Measurements from ENCODE around the gene TRIM65. TPM values are rescaled to one million over a fixed set of nuclear protein-coding genes. Genes with fewer than 3 reads are reported as not detected.

The TRIM65 gene
- total RNA-seq, 6 experiments from 2014 or later: 5.9 to 8.1 (median 7.6) TPM

- no peak for DNase-seq
- ATAC-seq: peak; percentile 2 to 37 (median 4)
- H3K36me3 ChIP-seq: peaks cover 6 to 17% (median 11%) of the 10 kb centered on the region in 4 donors
- no peaks in the 10 kb centered on the region for H3K27me3 ChIP-seq
- H3K9me3 ChIP-seq: no peaks in the 10 kb centered on the region
- peak overlapping the region in 2 of 3 donors; percentile 65 to 82 for H3K4me3 ChIP-seq
- WGBS (ENCODE audit: insufficient coverage, low coverage, low lambda C conversion rate, missing lambda C conversion rate): 22% methylated on average over 6 of the region's 6 CpGs
- H3K4me1 ChIP-seq: peaks cover 0 to 6% (median 3%) of the 10 kb centered on the region in 4 donors
- H3K27ac ChIP-seq: peak overlapping the region in 1 of 3 donors; percentile 9
- intact Hi-C loops (cut with DNase I): no loop called here
- TF ChIP-seq CTCF (IDR thresholded peaks at IDR 0.05) (no peak), POLR2A (IDR thresholded peaks at IDR 0.05) (no peak)
These were observed 44.7 kb upstream of the TRIM65 start for GRCh38 chr17:75941442-75941819.

- peaks cover 2 to 11% (median 7%) of the 10 kb centered on the region in 4 donors for H3K36me3 ChIP-seq
- no peaks in the 10 kb centered on the region for H3K27me3 ChIP-seq
- WGBS (ENCODE audit: insufficient coverage, low coverage, low lambda C conversion rate, missing lambda C conversion rate): 0% methylated on average over 14 of the region's 63 CpGs
- TF ChIP-seq POLR2A (IDR thresholded peaks at IDR 0.05) (peak; percentile 83), CTCF (IDR thresholded peaks at IDR 0.05) (peak in 1 of 4 donors; percentile 27)
- H3K27ac ChIP-seq: peak within 1 kb of the TSS; percentile 31 to 49 (median 37)
- DNase-seq (peak; percentile 97 to 98 (median 98)), ATAC-seq (peak; percentile 98 to 99 (median 98))
- H3K9me3 ChIP-seq: no peaks in the 10 kb centered on the region
- intact Hi-C loops (cut with DNase I): no loop called here
- H3K4me1 ChIP-seq: peaks cover 0 to 6% (median 3%) of the 10 kb centered on the region in 4 donors
- peak within 1 kb of the TSS; percentile 65 to 82 (median 70) for H3K4me3 ChIP-seq
These were observed 44.1 kb upstream of the TRIM65 start, which contains the start of gene FBF1 for GRCh38 chr17:75940727-75941441. TSS of gene FBF1 (minus strand) at chr17:75941042. CDS start at chr17:75938149, 2,893 bp downstream.

- peaks cover 0 to 6% (median 3%) of the 10 kb centered on the region in 4 donors for H3K4me1 ChIP-seq
- H3K9me3 ChIP-seq: no peaks in the 10 kb centered on the region
- no peaks in the 10 kb centered on the region for H3K27me3 ChIP-seq
- intact Hi-C loops (cut with DNase I): no loop called here
- DNase-seq (no peak), ATAC-seq (no peak)
- H3K27ac ChIP-seq: no peak overlapping the region
- no peaks in the 10 kb centered on the region for H3K36me3 ChIP-seq
- WGBS (ENCODE audit: insufficient coverage, low coverage, low lambda C conversion rate, missing lambda C conversion rate): 81% methylated on average over 8 of the region's 13 CpGs
- TF ChIP-seq CTCF (IDR thresholded peaks at IDR 0.05): no peak
- no peak for TF ChIP-seq POLR2A (IDR thresholded peaks at IDR 0.05)
- H3K4me3 ChIP-seq: no peak overlapping the region
These were observed 40.9 kb upstream of the TRIM65 start for GRCh38 chr17:75937652-75938051.

GRCh38 chr17:75933808-75934207 lies 37.1 kb upstream of the TRIM65 start:
- WGBS (ENCODE audit: insufficient coverage, low coverage, low lambda C conversion rate, missing lambda C conversion rate): 89% methylated on average over 4 of the region's 4 CpGs
- no peak for DNase-seq
- no peak for ATAC-seq

More at GRCh38 chr17:75933808-75934207, 37.1 kb upstream of the TRIM65 start:
- intact Hi-C loops (cut with DNase I): no loop called here
- no peaks in the 10 kb centered on the region for H3K36me3 ChIP-seq
- H3K9me3 ChIP-seq: no peaks in the 10 kb centered on the region
- H3K4me1 ChIP-seq: no peaks in the 10 kb centered on the region
- no peak overlapping the region for H3K27ac ChIP-seq
- no peaks in the 10 kb centered on the region for H3K27me3 ChIP-seq
- TF ChIP-seq CTCF (IDR thresholded peaks at IDR 0.05) (no peak), POLR2A (IDR thresholded peaks at IDR 0.05) (no peak)
- no peak overlapping the region for H3K4me3 ChIP-seq

Measured in right lobe of liver (tissue), 6 donors.